Activated CD4-positive, alpha-beta T cell treated with anti-CD3 and anti-CD28 coated beads, Interleukin-2, Interleukin-6, amounts not matched to agents 100 ng/mL and 50 ng/mL, durations not matched to agents 16 hours and 8 hours (primary cell): Measurements from ENCODE around the gene RGS1.

Experiments used
- DNase-seq: peaks from one replicate; pipeline ENCODE4 v3.0.0-alpha.2; 2020

Gene RGS1

GRCh38 chr1:192554904-192555303 lies 20.7 kb upstream of the RGS1 start:
- DNase-seq, result peak; percentile 46

GRCh38 chr1:192555399-192555798 lies 20.2 kb upstream of the RGS1 start:
- DNase-seq, result no peak

GRCh38 chr1:192557841-192558595 lies 17.6 kb upstream of the RGS1 start:
- no peak for DNase-seq

- peak; percentile 80 for DNase-seq
These were observed 16.2 kb upstream of the RGS1 start for GRCh38 chr1:192559115-192560006.

- no peak for DNase-seq
These were observed 14.3 kb upstream of the RGS1 start for GRCh38 chr1:192561301-192561700.

- DNase-seq, result no peak
These were observed 12.4 kb upstream of the RGS1 start for GRCh38 chr1:192563129-192563528.

GRCh38 chr1:192564099-192564498 lies 11.5 kb upstream of the RGS1 start:
- no peak for DNase-seq

GRCh38 chr1:192565946-192566345 lies 9.6 kb upstream of the RGS1 start:
- DNase-seq, result no peak

- peak; percentile 49 for DNase-seq
These were observed 8.9 kb upstream of the RGS1 start for GRCh38 chr1:192566657-192567056.

- DNase-seq, result no peak
These were observed 7.5 kb upstream of the RGS1 start for GRCh38 chr1:192568063-192568462.

- DNase-seq, result no peak
These were observed 3.9 kb upstream of the RGS1 start for GRCh38 chr1:192571668-192572067.

- DNase-seq, result no peak
These were observed 2.1 kb upstream of the RGS1 start for GRCh38 chr1:192573499-192573898.

- no peak for DNase-seq
These were observed 1.5 kb upstream of the RGS1 start for GRCh38 chr1:192574073-192574472.

- DNase-seq, result no peak
These were observed 894 bp downstream of the RGS1 start for GRCh38 chr1:192576190-192577144.

GRCh38 chr1:192577145-192578140 lies 1.9 kb downstream of the RGS1 start:
- DNase-seq, result no peak

- DNase-seq, result no peak
These were observed 2.8 kb downstream of the RGS1 start for GRCh38 chr1:192578144-192578909.

GRCh38 chr1:192579010-192579738 lies 3.6 kb downstream of the RGS1 start:
- peak; percentile 54 for DNase-seq

GRCh38 chr1:192580351-192580962 lies 4.9 kb downstream of the RGS1 start:
- DNase-seq, result peak; percentile 60

GRCh38 chr1:192581131-192581927 lies 5.8 kb downstream of the RGS1 start:
- DNase-seq, result no peak
